ENCODE measurements around the gene DECR2. TPM values are rescaled to one million over a fixed set of nuclear protein-coding genes. Genes with fewer than 3 reads are reported as not detected.

Gene DECR2
- total and polyA plus RNA-seq, 2 of the 13 experiments (the other 11 are each of a cell fraction or from before 2014, with no cell fraction given): 36.3 to 44.6 TPM

- no peak for TF ChIP-seq CSRNP2 (CRISPR knock-in tag; conservative IDR thresholded peaks at IDR 0.05; ENCODE audit: low read depth)
- TF ChIP-seq FOXA3 (CRISPR knock-in tag; IDR thresholded peaks at IDR 0.05): 0 out of 2 replicates have a peak, but pooled peaks have one; percentile 15
- TF ChIP-seq, protein P1, sequence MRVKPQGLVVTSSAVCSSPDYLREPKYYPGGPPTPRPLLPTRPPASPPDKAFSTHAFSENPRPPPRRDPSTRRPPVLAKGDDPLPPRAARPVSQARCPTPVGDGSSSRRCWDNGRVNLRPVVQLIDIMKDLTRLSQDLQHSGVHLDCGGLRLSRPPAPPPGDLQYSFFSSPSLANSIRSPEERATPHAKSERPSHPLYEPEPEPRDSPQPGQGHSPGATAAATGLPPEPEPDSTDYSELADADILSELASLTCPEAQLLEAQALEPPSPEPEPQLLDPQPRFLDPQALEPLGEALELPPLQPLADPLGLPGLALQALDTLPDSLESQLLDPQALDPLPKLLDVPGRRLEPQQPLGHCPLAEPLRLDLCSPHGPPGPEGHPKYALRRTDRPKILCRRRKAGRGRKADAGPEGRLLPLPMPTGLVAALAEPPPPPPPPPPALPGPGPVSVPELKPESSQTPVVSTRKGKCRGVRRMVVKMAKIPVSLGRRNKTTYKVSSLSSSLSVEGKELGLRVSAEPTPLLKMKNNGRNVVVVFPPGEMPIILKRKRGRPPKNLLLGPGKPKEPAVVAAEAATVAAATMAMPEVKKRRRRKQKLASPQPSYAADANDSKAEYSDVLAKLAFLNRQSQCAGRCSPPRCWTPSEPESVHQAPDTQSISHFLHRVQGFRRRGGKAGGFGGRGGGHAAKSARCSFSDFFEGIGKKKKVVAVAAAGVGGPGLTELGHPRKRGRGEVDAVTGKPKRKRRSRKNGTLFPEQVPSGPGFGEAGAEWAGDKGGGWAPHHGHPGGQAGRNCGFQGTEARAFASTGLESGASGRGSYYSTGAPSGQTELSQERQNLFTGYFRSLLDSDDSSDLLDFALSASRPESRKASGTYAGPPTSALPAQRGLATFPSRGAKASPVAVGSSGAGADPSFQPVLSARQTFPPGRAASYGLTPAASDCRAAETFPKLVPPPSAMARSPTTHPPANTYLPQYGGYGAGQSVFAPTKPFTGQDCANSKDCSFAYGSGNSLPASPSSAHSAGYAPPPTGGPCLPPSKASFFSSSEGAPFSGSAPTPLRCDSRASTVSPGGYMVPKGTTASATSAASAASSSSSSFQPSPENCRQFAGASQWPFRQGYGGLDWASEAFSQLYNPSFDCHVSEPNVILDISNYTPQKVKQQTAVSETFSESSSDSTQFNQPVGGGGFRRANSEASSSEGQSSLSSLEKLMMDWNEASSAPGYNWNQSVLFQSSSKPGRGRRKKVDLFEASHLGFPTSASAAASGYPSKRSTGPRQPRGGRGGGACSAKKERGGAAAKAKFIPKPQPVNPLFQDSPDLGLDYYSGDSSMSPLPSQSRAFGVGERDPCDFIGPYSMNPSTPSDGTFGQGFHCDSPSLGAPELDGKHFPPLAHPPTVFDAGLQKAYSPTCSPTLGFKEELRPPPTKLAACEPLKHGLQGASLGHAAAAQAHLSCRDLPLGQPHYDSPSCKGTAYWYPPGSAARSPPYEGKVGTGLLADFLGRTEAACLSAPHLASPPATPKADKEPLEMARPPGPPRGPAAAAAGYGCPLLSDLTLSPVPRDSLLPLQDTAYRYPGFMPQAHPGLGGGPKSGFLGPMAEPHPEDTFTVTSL (CRISPR knock-in tag; IDR thresholded peaks at IDR 0.05; ENCODE audit: borderline replicate concordance): no peak
- TF ChIP-seq SOX5 (CRISPR knock-in tag; IDR thresholded peaks at IDR 0.05; ENCODE audit: borderline replicate concordance): no peak
- no peak for TF ChIP-seq MAF1 (CRISPR knock-in tag; IDR thresholded peaks at IDR 0.05; ENCODE audit: borderline replicate concordance)
- TF ChIP-seq, protein P2, sequence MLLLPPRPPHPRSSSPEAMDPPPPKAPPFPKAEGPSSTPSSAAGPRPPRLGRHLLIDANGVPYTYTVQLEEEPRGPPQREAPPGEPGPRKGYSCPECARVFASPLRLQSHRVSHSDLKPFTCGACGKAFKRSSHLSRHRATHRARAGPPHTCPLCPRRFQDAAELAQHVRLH (CRISPR knock-in tag; IDR thresholded peaks at IDR 0.05; ENCODE audit: borderline replicate concordance, low read depth): no peak
- no peak for TF ChIP-seq SNRNP70 (IDR thresholded peaks at IDR 0.05; ENCODE audit: low read depth, low read length)
- no peak for TF ChIP-seq JARID2 (CRISPR knock-in tag; IDR thresholded peaks at IDR 0.05; ENCODE audit: insufficient replicate concordance)
- no peak for TF ChIP-seq ZNF280D (CRISPR knock-in tag; IDR thresholded peaks at IDR 0.05)
- TF ChIP-seq NCOA2 (CRISPR knock-in tag; IDR thresholded peaks at IDR 0.05): 0 out of 2 replicates have a peak, but pooled peaks have one; percentile 23
- TF ChIP-seq BRD4 (CRISPR knock-in tag; IDR thresholded peaks at IDR 0.05): no peak
- no peak for TF ChIP-seq PHF21A (CRISPR knock-in tag; IDR thresholded peaks at IDR 0.05)
- TF ChIP-seq ZNF224 (CRISPR knock-in tag; IDR thresholded peaks at IDR 0.05): no peak
- TF ChIP-seq, protein P3, sequence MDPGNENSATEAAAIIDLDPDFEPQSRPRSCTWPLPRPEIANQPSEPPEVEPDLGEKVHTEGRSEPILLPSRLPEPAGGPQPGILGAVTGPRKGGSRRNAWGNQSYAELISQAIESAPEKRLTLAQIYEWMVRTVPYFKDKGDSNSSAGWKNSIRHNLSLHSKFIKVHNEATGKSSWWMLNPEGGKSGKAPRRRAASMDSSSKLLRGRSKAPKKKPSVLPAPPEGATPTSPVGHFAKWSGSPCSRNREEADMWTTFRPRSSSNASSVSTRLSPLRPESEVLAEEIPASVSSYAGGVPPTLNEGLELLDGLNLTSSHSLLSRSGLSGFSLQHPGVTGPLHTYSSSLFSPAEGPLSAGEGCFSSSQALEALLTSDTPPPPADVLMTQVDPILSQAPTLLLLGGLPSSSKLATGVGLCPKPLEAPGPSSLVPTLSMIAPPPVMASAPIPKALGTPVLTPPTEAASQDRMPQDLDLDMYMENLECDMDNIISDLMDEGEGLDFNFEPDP (CRISPR knock-in tag; conservative IDR thresholded peaks at IDR 0.05): no peak
- TF ChIP-seq TFDP1 (CRISPR knock-in tag; IDR thresholded peaks at IDR 0.05; ENCODE audit: borderline replicate concordance): no peak
- no peak for TF ChIP-seq ZNF256 (CRISPR knock-in tag; conservative IDR thresholded peaks at IDR 0.05)
- TF ChIP-seq ZNF776 (CRISPR knock-in tag; IDR thresholded peaks at IDR 0.05): no peak
Observed at GRCh38 chr16:370443-370842, 31.2 kb upstream of the DECR2 start, which contains the start of gene MRPL28 (continued).

Data from HepG2 (cell line).